H54 (cell line): Measurements from ENCODE around the gene CORO1C.

Experiments
- DNase-seq: peaks from one replicate; pipeline ENCODE4 v3.0.0; 2011; ENCODE audit warnings: low spot score, mixed read lengths; ENCODE audit not compliant: insufficient read length
- FAIRE-seq: peaks from 3 replicates; lab custom pipeline; 2011; peaks lifted over from hg19 to GRCh38; lab: Jason Lieb, UNC
- POLR2A ChIP-seq: IDR thresholded peaks from 2 replicates; pipeline ENCODE4 v1.6.1; 2011; ENCODE audit warnings: low read depth, mild to moderate bottlenecking, low read length

CORO1C gene

GRCh38 chr12:108691175-108691997 is 39.9 kb downstream of the CORO1C start:
- FAIRE-seq: peak; percentile 70
- TF ChIP-seq POLR2A: 0 out of 2 replicates have a peak, but pooled peaks have one; percentile 18
- DNase-seq: peak; percentile 55

- TF ChIP-seq POLR2A: no peak
- DNase-seq (no peak), FAIRE-seq (no peak)
Measured at GRCh38 chr12:108690542-108691174, 40.7 kb downstream of the CORO1C start.

- no peak for TF ChIP-seq POLR2A
- FAIRE-seq (no peak), DNase-seq (no peak)
Measured at GRCh38 chr12:108690191-108690518, 41.2 kb downstream of the CORO1C start.

GRCh38 chr12:108689314-108690190 is 41.8 kb downstream of the CORO1C start:
- DNase-seq: no peak
- no peak for FAIRE-seq
- TF ChIP-seq POLR2A: no peak

- no peak for FAIRE-seq
- no peak for TF ChIP-seq POLR2A
- no peak for DNase-seq
Measured at GRCh38 chr12:108686780-108687179, 44.5 kb downstream of the CORO1C start.

- FAIRE-seq (peak; percentile 58), DNase-seq (no peak)
- no peak for TF ChIP-seq POLR2A
Measured at GRCh38 chr12:108685469-108686260, 45.7 kb downstream of the CORO1C start.

GRCh38 chr12:108683906-108684556 is 47.3 kb downstream of the CORO1C start:
- FAIRE-seq (peak; percentile 76), DNase-seq (no peak)
- no peak for TF ChIP-seq POLR2A

GRCh38 chr12:108681317-108681716 is 50.0 kb downstream of the CORO1C start:
- DNase-seq: no peak
- FAIRE-seq: peak; percentile 67
- TF ChIP-seq POLR2A: no peak

GRCh38 chr12:108679106-108679681 is 52.1 kb downstream of the CORO1C start:
- DNase-seq: no peak
- no peak for TF ChIP-seq POLR2A
- peak; percentile 48 for FAIRE-seq

GRCh38 chr12:108678104-108678730 is 53.1 kb downstream of the CORO1C start:
- DNase-seq: no peak
- no peak for FAIRE-seq
- no peak for TF ChIP-seq POLR2A

- TF ChIP-seq POLR2A: no peak
- DNase-seq (no peak), FAIRE-seq (no peak)
Measured at GRCh38 chr12:108677381-108677780, 53.9 kb downstream of the CORO1C start.

GRCh38 chr12:108676707-108677106 is 54.6 kb downstream of the CORO1C start:
- TF ChIP-seq POLR2A: no peak
- no peak for DNase-seq
- FAIRE-seq: no peak
